IMR-90 (cell line): Measurements from ENCODE around the gene ZMIZ2.

ENCODE experiments used
- BHLHE40 ChIP-seq: fragments of 150-350 bp; IDR thresholded peaks from 2 replicates; pipeline ENCODE4 v1.6.1; 2016; ENCODE audit warnings: mild to moderate bottlenecking, low read depth, low read length
- CHD1 ChIP-seq: IDR thresholded peaks from 2 replicates; pipeline ENCODE4 v1.6.1; 2012; ENCODE audit warnings: low read depth, low read length, improper control_type of control experiment
- CTCF ChIP-seq: conservative IDR thresholded peaks from 2 replicates; pipeline ENCODE4 v1.5.1; 2012; ENCODE audit warnings: mild to moderate bottlenecking, low read depth, low read length, improper control_type of control experiment
- POLR2A ChIP-seq: IDR thresholded peaks from 2 replicates; pipeline ENCODE4 v1.6.1; 2012; ENCODE audit warnings: mild to moderate bottlenecking, low read depth, low read length
- RAD21 ChIP-seq: IDR thresholded peaks from 2 replicates; pipeline ENCODE4 v1.6.1; 2012; ENCODE audit warnings: low read length, improper control_type of control experiment
- RCOR1 ChIP-seq: IDR thresholded peaks from 2 replicates; pipeline ENCODE4 v1.6.1; 2012; ENCODE audit warnings: mild to moderate bottlenecking, low read length, improper control_type of control experiment; ENCODE audit not compliant: insufficient replicate concordance
- SMC3 ChIP-seq: fragments of 150-350 bp; IDR thresholded peaks from 2 replicates; pipeline ENCODE4 v1.6.1; 2016; ENCODE audit warnings: low read depth, mild to moderate bottlenecking, antibody characterized with exemption, low read length, moderate library complexity

- TF ChIP-seq SMC3 (no peak), CTCF (no peak), BHLHE40 (no peak), RAD21 (no peak), POLR2A (no peak), RCOR1 (no peak), CHD1 (no peak)
These were observed 50.1 kb downstream of the ZMIZ2 start for GRCh38 chr7:44798649-44799305.
